ENCODE measurements around the gene VEZT. TPM values are rescaled to one million over a fixed set of nuclear protein-coding genes. Genes with fewer than 3 reads are reported as not detected.
"Not testable (repeated sequence)": the region's sequence is repeated elsewhere in the genome, so short reads cannot be mapped to it uniquely, and the experiment has no call there.

The VEZT gene
- total RNA-seq, 1 donor, result 77.1 TPM

DNA sequence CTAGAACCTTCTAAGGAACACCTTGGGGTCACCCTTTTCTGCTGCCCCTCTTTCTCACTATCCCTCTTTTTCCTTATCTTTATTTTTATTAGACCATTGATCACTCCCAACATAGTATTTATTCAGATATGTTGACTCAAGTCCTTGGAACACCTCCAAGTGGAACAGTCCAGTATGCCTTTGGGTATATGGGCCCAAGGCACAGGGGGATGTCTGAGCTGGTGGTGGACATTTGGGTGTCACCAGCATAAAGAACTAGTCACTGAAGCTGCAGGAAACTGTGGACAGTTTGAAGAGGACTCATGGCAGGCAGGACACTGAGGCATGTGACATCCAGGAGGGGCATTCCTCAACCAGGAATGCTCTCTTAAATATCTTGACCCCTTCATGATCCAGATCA, 105.6 kb downstream of the VEZT start:
- H3K4me3 ChIP-seq (ENCODE audit: insufficient read depth, low read length), result no peak overlapping the region
- H4K20me1 ChIP-seq (ENCODE audit: insufficient read depth, low read length), result no peaks in the 10 kb centered on the region
- no peak overlapping the region for H3K4me2 ChIP-seq (ENCODE audit: insufficient read depth, low read length)
- peaks cover 17% of the 10 kb centered on the region for H3K4me1 ChIP-seq (ENCODE audit: insufficient read depth, low read length)
- TF ChIP-seq, protein P1, sequence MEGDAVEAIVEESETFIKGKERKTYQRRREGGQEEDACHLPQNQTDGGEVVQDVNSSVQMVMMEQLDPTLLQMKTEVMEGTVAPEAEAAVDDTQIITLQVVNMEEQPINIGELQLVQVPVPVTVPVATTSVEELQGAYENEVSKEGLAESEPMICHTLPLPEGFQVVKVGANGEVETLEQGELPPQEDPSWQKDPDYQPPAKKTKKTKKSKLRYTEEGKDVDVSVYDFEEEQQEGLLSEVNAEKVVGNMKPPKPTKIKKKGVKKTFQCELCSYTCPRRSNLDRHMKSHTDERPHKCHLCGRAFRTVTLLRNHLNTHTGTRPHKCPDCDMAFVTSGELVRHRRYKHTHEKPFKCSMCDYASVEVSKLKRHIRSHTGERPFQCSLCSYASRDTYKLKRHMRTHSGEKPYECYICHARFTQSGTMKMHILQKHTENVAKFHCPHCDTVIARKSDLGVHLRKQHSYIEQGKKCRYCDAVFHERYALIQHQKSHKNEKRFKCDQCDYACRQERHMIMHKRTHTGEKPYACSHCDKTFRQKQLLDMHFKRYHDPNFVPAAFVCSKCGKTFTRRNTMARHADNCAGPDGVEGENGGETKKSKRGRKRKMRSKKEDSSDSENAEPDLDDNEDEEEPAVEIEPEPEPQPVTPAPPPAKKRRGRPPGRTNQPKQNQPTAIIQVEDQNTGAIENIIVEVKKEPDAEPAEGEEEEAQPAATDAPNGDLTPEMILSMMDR (IDR thresholded peaks at IDR 0.05; ENCODE audit: extremely low read depth, low read depth, low read length), result no peak
- no peak overlapping the region for H3K27ac ChIP-seq (ENCODE audit: low read depth, low read length)
- H2AFZ ChIP-seq (ENCODE audit: low read length), result no peak overlapping the region
- no peaks in the 10 kb centered on the region for H3K9me3 ChIP-seq (ENCODE audit: low read depth, low read length)
- H3K36me3 ChIP-seq (ENCODE audit: insufficient read depth, low read length), result no peaks in the 10 kb centered on the region
- H3K27me3 ChIP-seq (ENCODE audit: insufficient read depth, low read length), result no peaks in the 10 kb centered on the region
- no peak for DNase-seq (ENCODE audit: insufficient read length, low spot score, missing footprints)
- no peaks in the 10 kb centered on the region for H3K79me2 ChIP-seq (ENCODE audit: insufficient read depth, low read length)

DNA sequence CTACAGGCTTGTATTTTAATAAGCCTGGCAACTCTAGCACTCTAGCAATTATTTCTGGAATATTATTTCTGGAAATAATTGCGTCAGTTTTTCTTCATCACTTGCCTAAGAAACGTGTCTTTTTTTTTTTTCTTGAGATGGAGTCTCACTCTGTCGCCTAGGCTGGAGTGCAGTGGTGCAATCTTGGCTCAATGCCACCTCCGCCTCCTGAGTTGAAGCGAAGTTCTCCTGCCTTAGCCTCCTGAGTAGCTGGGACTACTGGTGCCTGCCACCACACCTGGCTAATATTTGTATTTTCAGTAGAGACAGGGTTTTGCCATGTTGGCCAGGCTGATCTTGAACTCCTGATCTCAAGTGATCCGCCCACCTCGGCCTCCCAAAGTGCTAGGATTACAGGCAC, 106.6 kb downstream of the VEZT start:
- not testable (repeated sequence) for H3K36me3 ChIP-seq (ENCODE audit: insufficient read depth, low read length); H3K27ac ChIP-seq (ENCODE audit: low read depth, low read length); H3K9me3 ChIP-seq (ENCODE audit: low read depth, low read length); H3K27me3 ChIP-seq (ENCODE audit: insufficient read depth, low read length); H2AFZ ChIP-seq (ENCODE audit: low read length); H3K4me2 ChIP-seq (ENCODE audit: insufficient read depth, low read length); H3K79me2 ChIP-seq (ENCODE audit: insufficient read depth, low read length); H4K20me1 ChIP-seq (ENCODE audit: insufficient read depth, low read length); H3K4me3 ChIP-seq (ENCODE audit: insufficient read depth, low read length); DNase-seq (ENCODE audit: insufficient read length, low spot score, missing footprints)
- peaks cover 11% of the 10 kb centered on the region for H3K4me1 ChIP-seq (ENCODE audit: insufficient read depth, low read length)

DNA sequence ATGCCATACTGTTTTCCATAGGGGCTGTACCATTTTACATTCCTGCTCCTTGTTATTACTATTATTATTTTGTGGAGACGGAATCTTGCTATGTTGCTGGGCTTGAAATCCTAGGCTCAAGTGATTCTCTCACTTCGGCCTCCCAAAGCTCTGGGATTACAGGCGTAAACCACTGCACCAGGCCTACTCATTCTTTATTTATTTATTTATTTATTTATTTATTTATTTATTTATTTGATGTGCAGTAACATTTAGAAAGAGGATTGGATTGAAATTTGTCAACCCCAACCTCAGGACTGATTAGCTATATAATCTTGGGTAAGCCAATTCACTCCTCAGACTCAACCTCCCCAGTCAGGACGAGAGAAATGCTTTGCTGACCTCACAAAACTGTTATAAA, 107.9 kb downstream of the VEZT start:
- Histone ChIP-seq H3K9me3 (ENCODE audit: low read depth, low read length) (no peaks in the 10 kb centered on the region), H2AFZ (ENCODE audit: low read length) (no peak overlapping the region), H3K27me3 (ENCODE audit: insufficient read depth, low read length) (no peaks in the 10 kb centered on the region), H3K79me2 (ENCODE audit: insufficient read depth, low read length) (no peaks in the 10 kb centered on the region), H3K4me2 (ENCODE audit: insufficient read depth, low read length) (no peak overlapping the region), H3K4me1 (ENCODE audit: insufficient read depth, low read length) (peaks cover 9% of the 10 kb centered on the region), H4K20me1 (ENCODE audit: insufficient read depth, low read length) (no peaks in the 10 kb centered on the region), H3K36me3 (ENCODE audit: insufficient read depth, low read length) (no peaks in the 10 kb centered on the region), H3K4me3 (ENCODE audit: insufficient read depth, low read length) (no peak overlapping the region), H3K27ac (ENCODE audit: low read depth, low read length) (no peak overlapping the region)
- DNase-seq (ENCODE audit: insufficient read length, low spot score, missing footprints), result no peak
- TF ChIP-seq, protein P1 (IDR thresholded peaks at IDR 0.05; ENCODE audit: extremely low read depth, low read depth, low read length), result no peak

DNA sequence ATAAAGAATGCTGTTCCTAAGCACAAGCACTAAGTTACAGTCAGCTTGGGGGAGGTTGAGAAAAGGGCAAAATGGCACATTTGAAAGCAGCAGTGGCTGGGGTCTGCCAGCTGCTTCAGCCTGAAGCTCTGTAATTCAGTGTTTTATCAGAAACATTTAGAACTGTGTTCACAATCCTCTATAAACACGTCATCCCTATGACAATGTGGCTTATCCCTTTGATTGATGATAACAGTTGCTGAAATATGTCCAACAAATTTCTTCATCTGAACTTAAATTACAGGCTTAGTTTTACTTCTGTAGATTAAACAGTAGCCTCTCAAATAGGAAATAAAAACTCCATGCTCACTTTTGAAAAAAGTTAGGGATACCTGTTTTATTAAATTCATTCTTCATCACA, 108.8 kb downstream of the VEZT start:
- no peak for DNase-seq (ENCODE audit: insufficient read length, low spot score, missing footprints)
- H3K4me2 ChIP-seq (ENCODE audit: insufficient read depth, low read length), result peak overlapping the region; percentile 26

More for the DNA sequence above, 108.8 kb downstream of the VEZT start:
- H3K36me3 ChIP-seq (ENCODE audit: insufficient read depth, low read length), result no peaks in the 10 kb centered on the region
- no peak overlapping the region for H2AFZ ChIP-seq (ENCODE audit: low read length)
- no peaks in the 10 kb centered on the region for H3K79me2 ChIP-seq (ENCODE audit: insufficient read depth, low read length)
- no peaks in the 10 kb centered on the region for H3K9me3 ChIP-seq (ENCODE audit: low read depth, low read length)
- no peak overlapping the region for H3K27ac ChIP-seq (ENCODE audit: low read depth, low read length)
- no peaks in the 10 kb centered on the region for H3K27me3 ChIP-seq (ENCODE audit: insufficient read depth, low read length)
- H4K20me1 ChIP-seq (ENCODE audit: insufficient read depth, low read length), result no peaks in the 10 kb centered on the region
- no peak overlapping the region for H3K4me3 ChIP-seq (ENCODE audit: insufficient read depth, low read length)
- TF ChIP-seq, protein P1 (IDR thresholded peaks at IDR 0.05; ENCODE audit: extremely low read depth, low read depth, low read length), result no peak
- peaks cover 9% of the 10 kb centered on the region for H3K4me1 ChIP-seq (ENCODE audit: insufficient read depth, low read length)

Measured in osteoblast (primary cell).